GM21717 (cell line): ENCODE measurements around the gene SREBF2.

Experiments used
- ATAC-seq: cut with Tn5 transposase; IDR thresholded peaks from one replicate; pipeline ENCODE4 v1.9.1; 2021; ENCODE audit warnings: mild to moderate bottlenecking, moderate library complexity; ENCODE audit not compliant: unreplicated experiment

SREBF2 gene

DNA sequence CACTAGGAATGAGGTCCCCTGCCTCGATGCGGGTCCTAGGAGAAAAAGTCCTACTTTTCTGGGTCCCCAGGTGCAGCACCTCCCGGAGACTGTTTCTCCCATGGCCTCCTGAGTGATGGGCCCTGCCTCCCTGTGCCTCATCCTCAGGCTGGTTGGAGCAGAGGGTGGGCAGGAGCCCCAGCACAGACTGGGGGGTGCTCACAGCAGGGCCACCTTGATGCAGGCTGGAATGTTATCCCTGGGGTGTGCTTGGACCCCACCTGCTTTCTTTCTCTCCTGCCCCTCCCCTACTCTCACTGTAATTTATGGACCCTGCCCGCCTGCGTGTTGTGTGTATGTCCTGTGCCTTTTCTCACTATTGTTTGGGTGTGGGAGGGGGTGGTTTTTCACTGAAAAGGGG, 73.9 kb downstream of the SREBF2 start:
- ATAC-seq = no peak

DNA sequence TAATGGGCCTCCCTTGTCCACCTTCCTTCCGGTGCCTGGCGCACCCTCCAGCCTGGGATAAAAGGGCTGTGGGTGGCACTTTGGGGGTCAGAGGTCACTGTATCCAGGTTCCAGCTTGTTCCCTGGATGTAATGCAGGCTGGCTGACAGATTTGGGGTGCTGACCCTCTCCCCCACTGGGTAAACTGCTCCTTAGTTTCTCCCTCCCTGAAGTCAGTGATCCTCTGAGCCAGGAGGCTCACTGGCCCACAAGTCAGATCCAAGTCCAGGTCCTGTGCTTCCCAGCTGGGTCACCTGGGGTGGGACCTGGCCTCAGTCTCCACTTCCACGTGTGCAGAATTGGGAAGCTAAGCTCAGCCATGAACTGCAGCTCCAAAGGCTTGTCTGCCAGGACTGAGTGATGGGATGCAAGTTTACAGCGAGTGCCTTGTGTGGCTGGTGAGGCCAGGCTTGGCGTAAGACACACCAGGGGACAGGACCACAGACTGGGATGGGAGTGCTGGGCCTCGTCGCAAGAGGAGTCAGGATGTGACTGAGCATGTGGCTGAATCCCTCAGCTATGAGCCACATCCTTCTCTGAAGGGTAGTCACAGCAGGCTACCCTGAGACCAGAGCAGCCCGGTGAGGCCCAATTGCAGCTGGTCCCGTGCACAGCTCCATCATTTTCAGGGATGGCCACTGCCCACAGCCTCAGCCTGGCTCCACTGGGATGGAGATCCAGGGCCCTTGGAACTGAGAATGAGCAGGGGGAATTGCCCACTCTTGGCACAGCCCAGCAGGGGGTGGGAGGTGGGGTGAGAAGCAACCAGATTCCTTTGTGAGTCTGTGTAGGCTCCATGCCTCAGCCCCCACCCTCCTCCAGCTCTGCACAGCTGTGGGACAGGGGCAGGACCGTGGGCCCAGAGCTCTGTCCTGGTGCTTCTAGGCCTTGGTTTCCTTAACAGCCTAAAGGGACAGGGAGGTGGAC, 74.8 kb downstream of the SREBF2 start:
- ATAC-seq = no peak

DNA sequence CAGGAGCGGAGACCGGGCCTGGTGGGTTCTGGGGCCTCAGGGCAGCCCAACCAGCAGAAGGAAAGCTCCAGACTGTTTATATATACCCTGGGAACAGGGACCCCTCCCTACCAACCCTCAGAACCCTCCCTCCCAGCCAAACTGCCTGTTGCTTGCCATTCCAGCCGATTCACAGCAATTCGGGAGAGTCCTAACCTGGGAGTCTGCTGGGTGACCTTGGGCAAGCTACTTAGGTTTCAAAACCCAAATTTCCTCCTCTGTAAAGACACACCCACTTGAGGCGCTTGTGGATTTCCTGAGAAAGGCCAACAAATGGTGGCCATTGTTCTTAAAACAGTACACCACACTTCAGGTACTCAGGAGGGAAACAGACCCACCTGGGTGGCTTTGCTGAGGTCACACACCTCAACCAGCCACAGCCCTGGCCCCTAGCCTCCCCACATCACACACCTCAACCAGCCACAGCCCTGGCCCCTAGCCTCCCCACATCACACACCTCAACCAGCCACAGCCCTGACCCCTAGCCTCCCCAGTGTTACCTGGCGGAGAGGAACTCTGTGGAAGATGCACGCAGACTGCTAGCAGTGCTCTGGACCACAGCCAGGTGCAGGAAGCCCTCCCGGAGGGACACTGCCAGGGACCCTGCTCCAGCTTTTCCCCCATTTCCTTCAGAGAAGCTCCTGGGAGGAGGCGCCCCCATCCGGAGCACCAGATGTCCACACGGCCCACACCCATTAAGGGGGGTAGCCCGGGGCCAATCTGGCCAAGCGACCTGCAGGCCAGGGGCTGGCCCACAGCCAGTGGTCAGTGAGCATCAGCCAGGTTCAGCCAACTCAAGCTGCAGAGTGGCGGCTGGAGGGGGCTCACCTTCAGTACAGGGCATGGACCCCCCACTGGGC, 75.8 kb downstream of the SREBF2 start:
- no peak for ATAC-seq

GRCh38 chr22:41909310-41910049, 76.6 kb downstream of the SREBF2 start:
- ATAC-seq = no peak

DNA sequence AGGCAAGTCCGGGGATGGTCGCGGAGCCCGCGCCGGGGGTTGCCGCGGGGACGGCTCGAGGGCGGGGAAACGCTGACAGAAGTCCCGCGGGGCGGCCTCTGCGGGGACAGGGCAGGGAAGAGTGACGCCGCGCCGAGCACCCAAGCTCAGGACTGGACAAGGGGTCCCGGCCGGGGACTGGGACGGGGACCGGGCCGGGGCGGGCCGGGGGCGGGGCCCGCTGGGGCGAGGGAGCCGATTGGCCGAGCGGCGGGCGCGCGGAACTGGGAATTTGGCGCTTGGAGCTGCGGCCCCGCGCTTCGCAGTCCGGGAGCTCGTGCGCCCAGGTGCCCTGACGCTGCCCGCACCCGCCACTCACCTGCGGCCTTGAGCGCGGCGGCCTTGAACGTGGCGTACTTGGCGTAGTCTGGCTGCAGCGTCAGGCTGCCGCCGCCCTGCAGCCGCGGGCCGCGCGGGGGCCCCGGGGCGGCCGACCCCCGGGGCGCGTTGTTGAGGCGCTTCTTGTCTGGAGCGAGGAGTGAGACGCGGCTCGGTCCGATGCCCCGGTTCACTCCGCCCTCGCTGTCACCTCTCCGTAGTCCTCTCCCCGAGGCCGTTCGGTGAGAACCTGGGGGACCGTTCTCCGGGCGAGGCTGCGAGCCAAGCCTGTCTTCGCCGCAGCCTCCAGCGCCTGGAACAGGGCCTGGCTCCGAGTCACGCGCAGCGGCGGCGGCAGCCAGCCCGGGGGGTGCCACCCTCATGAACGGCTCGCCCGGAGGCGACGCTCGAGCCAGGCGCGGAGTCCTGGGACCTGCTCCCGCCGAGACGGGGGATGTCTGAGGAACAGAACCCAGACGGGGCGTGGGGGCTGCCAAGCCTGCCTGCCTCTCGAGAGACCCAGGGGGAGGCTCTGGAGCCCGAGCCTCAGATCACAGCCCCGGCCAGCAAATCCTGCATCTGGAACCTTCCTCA, 77.4 kb downstream of the SREBF2 start:
- no peak for ATAC-seq

DNA sequence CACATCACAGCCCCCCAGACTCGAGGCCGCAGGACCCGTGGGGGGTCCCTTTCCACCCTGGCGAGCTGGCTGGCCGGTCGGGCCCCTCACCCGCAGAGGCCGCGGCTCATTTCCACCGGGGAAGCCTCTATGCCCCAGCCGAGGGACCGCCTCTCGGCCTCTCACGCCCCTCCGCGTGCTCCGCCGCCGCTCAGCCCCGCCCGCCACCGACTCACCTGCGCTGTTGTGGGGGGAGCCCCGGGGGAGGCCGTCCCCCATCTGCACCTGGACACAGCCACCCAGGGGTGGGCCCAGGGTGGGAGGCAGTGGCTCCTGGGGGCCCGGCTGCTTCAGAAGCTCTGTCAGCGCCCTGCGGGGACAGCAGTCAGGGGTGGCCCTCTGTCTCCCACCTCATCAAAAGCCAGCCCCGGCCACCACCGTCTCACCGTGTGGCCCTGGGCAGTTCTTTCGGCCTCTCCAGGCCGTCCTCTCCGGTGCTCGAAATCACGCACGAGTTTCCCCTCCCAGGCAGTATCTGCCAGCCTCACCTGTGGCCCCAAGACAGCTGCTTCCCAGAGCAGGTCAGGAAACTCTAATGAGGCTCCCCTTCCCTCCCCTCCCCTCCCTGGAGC, 78.2 kb downstream of the SREBF2 start:
- no peak for ATAC-seq

- ATAC-seq = no peak
These were observed 79.6 kb downstream of the SREBF2 start for GRCh38 chr22:41912338-41913039.

DNA sequence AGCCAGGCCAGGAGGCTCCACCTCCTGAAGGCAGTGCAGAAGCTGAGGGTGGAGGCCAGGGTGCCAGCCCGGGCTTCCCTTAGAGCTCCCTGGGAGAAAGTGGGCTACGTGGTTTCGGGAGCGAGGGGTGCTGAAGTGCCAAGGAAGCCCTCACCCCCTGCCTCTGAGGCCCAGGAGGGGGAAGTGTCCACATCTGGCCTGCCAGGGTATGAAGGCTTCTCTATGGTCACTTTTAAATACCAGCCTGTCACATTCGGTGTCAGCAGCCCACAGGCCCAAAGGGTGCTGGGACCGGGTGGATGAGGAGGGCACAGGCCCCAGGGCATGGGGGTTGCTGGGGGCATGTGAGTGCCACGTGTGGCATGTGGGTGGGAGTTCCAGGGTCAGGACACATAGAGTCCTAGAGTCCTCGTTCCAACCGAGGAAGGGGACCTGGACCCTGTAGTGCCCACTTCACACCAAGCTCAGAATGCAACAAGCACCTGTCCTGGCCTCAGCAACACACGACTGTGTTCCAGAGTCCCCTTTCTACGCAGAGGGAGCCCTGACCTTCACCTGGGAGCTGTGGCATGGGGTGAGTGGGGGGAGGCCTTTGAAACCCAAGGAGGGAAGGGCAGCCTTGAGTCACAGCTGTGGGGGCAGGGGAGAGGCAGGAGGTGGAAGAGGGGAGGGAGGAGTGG, 80.3 kb downstream of the SREBF2 start:
- ATAC-seq = no peak

GRCh38 chr22:41913842-41914534, 81.1 kb downstream of the SREBF2 start:
- ATAC-seq = no peak

GRCh38 chr22:41914611-41915034, 81.7 kb downstream of the SREBF2 start:
- ATAC-seq = no peak

DNA sequence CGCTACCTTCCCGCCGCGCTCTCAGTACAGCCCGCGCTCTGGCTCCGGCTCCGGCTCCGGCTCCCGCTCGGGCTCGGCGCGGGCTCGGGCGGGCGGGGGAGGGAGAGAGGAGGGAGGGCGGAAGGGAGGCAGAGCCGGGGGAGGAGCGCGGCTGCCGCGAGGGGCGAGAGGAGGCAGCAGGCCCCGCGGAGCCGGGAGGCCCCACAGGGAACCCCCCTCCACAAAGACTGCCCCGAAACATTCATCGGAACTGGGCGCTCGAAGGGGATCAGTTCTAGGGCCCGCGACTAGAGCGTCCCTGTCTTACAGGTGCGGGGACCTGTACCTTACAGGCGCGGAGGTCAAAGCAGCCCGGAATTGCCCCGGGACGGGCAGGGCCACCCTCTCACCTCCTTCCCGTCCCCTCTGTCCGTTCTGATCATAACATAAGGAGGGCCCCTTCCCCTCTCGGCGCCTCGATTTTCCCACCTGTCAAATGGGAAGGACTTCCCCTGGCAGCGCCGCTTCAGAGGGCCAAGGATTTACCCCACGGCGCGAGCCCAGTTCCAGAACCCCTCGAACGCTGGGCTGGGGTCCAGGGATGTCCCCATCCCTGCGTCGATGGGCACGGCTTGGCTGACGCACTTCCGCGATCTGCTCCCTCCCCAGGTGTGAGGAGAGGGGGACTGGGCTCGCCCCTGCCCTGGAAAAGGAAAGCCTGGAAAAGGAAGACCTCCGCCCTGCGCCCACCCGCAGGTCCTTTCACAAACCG, 82.3 kb downstream of the SREBF2 start, which contains the start of gene SHISA8:
TSS of gene SHISA8 (minus strand) at position 40 of the 751 bp plus-strand sequence. CDS start 407 bp downstream, outside the sequence.
- ATAC-seq = no peak

- no peak for ATAC-seq
These were observed 83.0 kb downstream of the SREBF2 start for GRCh38 chr22:41915786-41916493.

- no peak for ATAC-seq
These were observed 83.9 kb downstream of the SREBF2 start for GRCh38 chr22:41916745-41917358.

- no peak for ATAC-seq
These were observed 84.5 kb downstream of the SREBF2 start for GRCh38 chr22:41917375-41917902.
